Peyer's patch (tissue), 4 donors: ENCODE data around the gene PRSS23.

ENCODE experiments used
- CTCF ChIP-seq, 6 experiments: fragments of 450-650 bp in 4 of 6; fragments of 200-600 bp in 2 of 6; sonication (generic) in 1 of 6; IDR thresholded peaks; one replicate each; pipeline ENCODE4 v1.5.1; 2017 to 2019; ENCODE audit warnings: antibody characterized with exemption in 6 of 6, mild to moderate bottlenecking in 3 of 6, moderate library complexity in 1 of 6
- POLR2A ChIP-seq, 2 donors: fragments of 450-650 bp; IDR thresholded peaks; one replicate each; pipeline ENCODE4 v1.5.1; 2017; ENCODE audit warnings: antibody characterized with exemption in 2 of 2, mild to moderate bottlenecking in 2 of 2, moderate library complexity in 2 of 2

GRCh38 chr11:86797133-86797532 is 3.2 kb upstream of the PRSS23 start:
- TF ChIP-seq POLR2A (IDR thresholded peaks at IDR 0.05) (no peak), CTCF (IDR thresholded peaks at IDR 0.05) (no peak)
